Endothelial cell of umbilical vein (primary cell): ENCODE measurements around the gene ABLIM1. TPM values are rescaled to one million over a fixed set of nuclear protein-coding genes. Genes with fewer than 3 reads are reported as not detected.
"Not testable (repeated sequence)": the region's sequence is repeated elsewhere in the genome, so short reads cannot be mapped to it uniquely, and the experiment has no call there.

Experiments
- BruUV-seq: library from RNA; stranded (reverse); fragments of 400-500 nt; replicated peaks from 2 replicates; lab custom pipeline; 2021; lab: Mats Ljungman, UMichigan
- CTCF ChIA-PET: fragments of 300-600, 350-600 bp; sonication (Branson Sonifier 250); formaldehyde crosslinking; loops from one replicate; lab custom pipeline; 2021; ENCODE audit warnings: antibody characterized with exemption, inconsistent platforms; lab: Charles Lee
- POLR2A ChIA-PET: fragments of 300-600, 350-600 bp; sonication (Branson Sonifier 250); formaldehyde crosslinking; loops from one replicate; lab custom pipeline; 2021; ENCODE audit warnings: antibody characterized with exemption, inconsistent platforms; lab: Charles Lee
- DNase-seq: peaks from one replicate; pipeline ENCODE4 v3.0.0-alpha.2; 2011; ENCODE audit warnings: low read depth, low spot score
- FAIRE-seq: peaks from 2 replicates; lab custom pipeline; 2011; peaks lifted over from hg19 to GRCh38; lab: Jason Lieb, UNC
- H2AFZ ChIP-seq: 2 replicates; pipeline ENCODE4 v1.6.0; 2012; ENCODE audit warnings: low read depth, low read length, control low read depth, inconsistent platforms
- H3K27ac ChIP-seq: 2 replicates; pipeline ENCODE4 v1.5.1; 2011; ENCODE audit warnings: low read depth, mild to moderate bottlenecking, control low read depth, low read length, moderate library complexity; ENCODE audit not compliant: insufficient read depth
- H3K27me3 ChIP-seq, 2 experiments: 2 replicates each; pipeline versions ENCODE4 v1.6.0 to v1.6.1; 2011; ENCODE audit warnings: low read length in 2 of 2, mixed read lengths in 1 of 2; ENCODE audit not compliant: control insufficient read depth in 2 of 2, insufficient read depth in 2 of 2
- H3K36me3 ChIP-seq, 2 experiments: 2 replicates in 1 of 2; 3 replicates in 1 of 2; pipeline ENCODE4 v1.5.1; 2011; ENCODE audit warnings: low read length in 2 of 2, mild to moderate bottlenecking in 1 of 2, moderate library complexity in 1 of 2; ENCODE audit not compliant: control insufficient read depth in 2 of 2, insufficient read depth in 2 of 2; ENCODE audit errors: extremely low read depth in 1 of 2
- H3K4me1 ChIP-seq: 3 replicates; pipeline ENCODE4 v1.5.1; 2011; ENCODE audit warnings: mild to moderate bottlenecking, low read length; ENCODE audit not compliant: control insufficient read depth, insufficient read depth; ENCODE audit errors: extremely low read depth
- H3K4me2 ChIP-seq: 2 replicates; pipeline ENCODE4 v1.6.1; 2011; ENCODE audit warnings: low read length, control low read depth, mixed read lengths; ENCODE audit not compliant: insufficient read depth
- H3K4me3 ChIP-seq, 3 experiments: fragments of 200-600 bp in 1 of 3; sonication (generic), shearing (Covaris generic) in 1 of 3; replicated peaks in 1 of 3; 2 replicates each; pipeline ENCODE4 v1.5.1; 2011 to 2016; ENCODE audit warnings: control low read depth in 3 of 3, low read length in 3 of 3, mild to moderate bottlenecking in 2 of 3, inconsistent platforms in 1 of 3, low read depth in 1 of 3, moderate library complexity in 1 of 3; ENCODE audit not compliant: insufficient read depth in 1 of 3
- H3K79me2 ChIP-seq: 2 replicates; pipeline ENCODE4 v1.6.0; 2012; ENCODE audit warnings: low read length, inconsistent platforms; ENCODE audit not compliant: control insufficient read depth, insufficient read depth
- H3K9ac ChIP-seq: replicated peaks from 2 replicates; pipeline ENCODE3; 2011; ENCODE audit warnings: low read length, control low read depth; ENCODE audit not compliant: insufficient read depth; ENCODE audit errors: extremely low read depth
- H3K9me1 ChIP-seq: replicated peaks from 3 replicates; pipeline ENCODE4 v1.6.0; 2011; ENCODE audit warnings: mild to moderate bottlenecking, low read length; ENCODE audit not compliant: control insufficient read depth, insufficient read depth; ENCODE audit errors: extremely low read depth
- H3K9me3 ChIP-seq: replicated peaks from 2 replicates; pipeline ENCODE4 v1.5.1; 2012; ENCODE audit warnings: low read length, inconsistent platforms; ENCODE audit not compliant: control insufficient read depth, insufficient read depth
- H4K20me1 ChIP-seq: replicated peaks from 2 replicates; pipeline ENCODE3; 2011; ENCODE audit warnings: mild to moderate bottlenecking, low read length; ENCODE audit not compliant: control insufficient read depth, insufficient read depth; ENCODE audit errors: extremely low read depth
- EZH2 ChIP-seq: IDR thresholded peaks from 2 replicates; pipeline ENCODE4 v1.6.1; 2012; ENCODE audit warnings: borderline replicate concordance, low read depth, mild to moderate bottlenecking, moderate library complexity, low read length, inconsistent platforms; ENCODE audit not compliant: severe bottlenecking
- FOS ChIP-seq: IDR thresholded peaks from 2 replicates; pipeline ENCODE4 v1.6.1; 2011; ENCODE audit warnings: mild to moderate bottlenecking, low read length, moderate library complexity, borderline replicate concordance; ENCODE audit not compliant: insufficient read depth
- GATA2 ChIP-seq: IDR thresholded peaks from 2 replicates; pipeline ENCODE4 v1.7.0; 2011; ENCODE audit warnings: low read depth, mild to moderate bottlenecking, moderate library complexity, mixed read lengths, low read length; ENCODE audit not compliant: insufficient read length, insufficient read depth
- JUN ChIP-seq: IDR thresholded peaks from 2 replicates; pipeline ENCODE4 v1.6.1; 2011; ENCODE audit warnings: borderline replicate concordance, low read depth; ENCODE audit not compliant: insufficient read length, insufficient read depth
- MAX ChIP-seq: IDR thresholded peaks from 2 replicates; pipeline ENCODE4 v1.6.1; 2011; ENCODE audit not compliant: insufficient read depth, insufficient read length
- MYC ChIP-seq: IDR thresholded peaks from one replicate; pipeline ENCODE4 v1.6.1; 2011; ENCODE audit warnings: mild to moderate bottlenecking, low read depth, low read length
- POLR2A ChIP-seq: IDR thresholded peaks from 2 replicates; pipeline ENCODE4 v1.6.1; 2012; ENCODE audit warnings: low read depth, mild to moderate bottlenecking, control low read depth, low read length
- POLR2AphosphoS5 ChIP-seq: IDR thresholded peaks from 2 replicates; pipeline ENCODE4 v1.6.1; 2012; ENCODE audit warnings: low read depth, mild to moderate bottlenecking, control low read depth, low read length, moderate library complexity; ENCODE audit not compliant: insufficient read depth
- dilution Hi-C: fragments of 300-500 bp; cut with MboI; formaldehyde crosslinking; loops from one replicate; pipeline ENCODE4 v1.15.0; 2019; ENCODE audit warnings: low sequenced_read_pairs; ENCODE audit not compliant: extremely low pct_ligation_motif_present
- intact Hi-C: fragments of 100-400 bp; cut with micrococcal nuclease; formaldehyde crosslinking; loops from one replicate; pipeline ENCODE4 v1.10.0; 2022
- polyA plus RNA-seq, 4 experiments: library from polyadenylated mRNA; depleted of rRNA in 3 of 4; stranded (reverse) in 3 of 4; unstranded in 1 of 4; fragments of >200 nt; gene quantifications; 2 replicates each; pipeline versions ENCODE4 v1.2.1 to v1.2.3, GENCODE V29; 2011 to 2012; ENCODE audit warnings: missing spikeins in 1 of 4
- total RNA-seq: library from RNA; stranded (reverse); gene quantifications from 2 replicates; pipeline ENCODE4 v1.2.3, GENCODE V29; 2021

The ABLIM1 gene
- total and polyA plus RNA-seq, 2 donors (not counting 3 experiments of a cell fraction or from before 2014, with no cell fraction given), result 128 to 235 TPM

- FAIRE-seq (peak; percentile 69), DNase-seq (peak; percentile 74)
- TF ChIP-seq MYC (no peak), MAX (no peak), GATA2 (no peak), POLR2AphosphoS5 (peak; percentile 28), FOS (peak; percentile 45), POLR2A (no peak), EZH2 (no peak), JUN (no peak)
- intact Hi-C loops, result loop anchor here (5.0 to 10.0 kb wide), 2 partner anchors 322 to 430 kb away; no protein-coding TSS in a partner anchor
- H3K27ac ChIP-seq, result peak overlapping the region; percentile 43
- no peaks in the 10 kb centered on the region for H3K27me3 ChIP-seq
- H3K9me1 ChIP-seq, result no peaks in the 10 kb centered on the region
- H4K20me1 ChIP-seq, result no peaks in the 10 kb centered on the region
- H3K79me2 ChIP-seq, result no peaks in the 10 kb centered on the region
- ChIA-PET CTCF (interaction anchor here (0.6 to 6.4 kb wide), 4 partner anchors 13 to 146 kb away, joined by 3 to 113 read pairs (median 3); no protein-coding TSS in a partner anchor), POLR2A (no interaction called here)
- dilution Hi-C loops, result loop anchor here (25.0 kb wide), 1 partner anchor 135 kb away; no protein-coding TSS in a partner anchor
- peak overlapping the region; percentile 56 for H3K4me2 ChIP-seq
- no peaks in the 10 kb centered on the region for H3K36me3 ChIP-seq
- no TSS peak for BruUV-seq
- no peak overlapping the region for H3K9ac ChIP-seq
- no peaks in the 10 kb centered on the region for H3K9me3 ChIP-seq
- peak overlapping the region in 1 of 3 experiments; percentile 3 for H3K4me3 ChIP-seq
- H3K4me1 ChIP-seq, result peaks cover 10% of the 10 kb centered on the region
- peak overlapping the region; percentile 97 for H2AFZ ChIP-seq
Observed at GRCh38 chr10:114697061-114697598, 39.1 kb upstream of the ABLIM1 start.

- peaks cover 12% of the 10 kb centered on the region for H3K4me1 ChIP-seq
- H3K4me3 ChIP-seq, H3K9ac ChIP-seq, FAIRE-seq, H3K9me1 ChIP-seq, POLR2A ChIA-PET, H3K27ac ChIP-seq, DNase-seq, H4K20me1 ChIP-seq, H3K9me3 ChIP-seq, H2AFZ ChIP-seq, H3K4me2 ChIP-seq, H3K36me3 ChIP-seq, H3K79me2 ChIP-seq, BruUV-seq, H3K27me3 ChIP-seq: not testable (repeated sequence)
- CTCF ChIA-PET, result interaction anchor here (2.5 to 6.4 kb wide), 4 partner anchors 13 to 392 kb away, joined by 13 to 113 read pairs (median 35); no protein-coding TSS in a partner anchor
- dilution Hi-C loops (loop anchor here (25.0 kb wide), 1 partner anchor 134 kb away; no protein-coding TSS in a partner anchor), intact Hi-C loops (loop anchor here (5.0 to 10.0 kb wide), 2 partner anchors 322 to 431 kb away; no protein-coding TSS in a partner anchor)
Observed at GRCh38 chr10:114696301-114696700, 38.2 kb upstream of the ABLIM1 start.
